Suprapubic skin (tissue), 4 donors: ENCODE results near the gene PNMA6E.
"Not testable (repeated sequence)": the region's sequence is repeated elsewhere in the genome, so short reads cannot be mapped to it uniquely, and the experiment has no call there.

Source experiments
- EP300 ChIP-seq: sonication (generic); formaldehyde crosslinking; IDR thresholded peaks from one replicate; pipeline ENCODE4 v1.6.1; 2017; ENCODE audit warnings: antibody characterized with exemption
- POLR2A ChIP-seq, 2 donors: fragments of 450-650 bp; IDR thresholded peaks; one replicate each; pipeline ENCODE4 v1.6.1; 2017; ENCODE audit warnings: antibody characterized with exemption in 2 of 2, mild to moderate bottlenecking in 2 of 2, moderate library complexity in 2 of 2
- POLR2AphosphoS5 ChIP-seq, 3 donors: sonication (generic); formaldehyde crosslinking; IDR thresholded peaks; one replicate each; pipeline ENCODE4 v1.6.1; 2017; ENCODE audit warnings: antibody characterized with exemption in 3 of 3
- TF ChIP-seq, protein P1 (sequence below), 2 donors: fragments of 200-600 bp in 1 of 2; fragments of 450-650 bp in 1 of 2; sonication (generic) in 1 of 2; IDR thresholded peaks; one replicate each; pipeline ENCODE4 v1.5.1; 2016 to 2019; ENCODE audit warnings: antibody characterized with exemption in 2 of 2, mild to moderate bottlenecking in 1 of 2, moderate library complexity in 1 of 2

GRCh38 chrX:153389460-153389768 is 11.7 kb downstream of the PNMA6E start:
- TF ChIP-seq EP300; POLR2A (IDR thresholded peaks at IDR 0.05); POLR2AphosphoS5 (IDR thresholded peaks at IDR 0.05): not testable (repeated sequence)
- TF ChIP-seq, protein P1, sequence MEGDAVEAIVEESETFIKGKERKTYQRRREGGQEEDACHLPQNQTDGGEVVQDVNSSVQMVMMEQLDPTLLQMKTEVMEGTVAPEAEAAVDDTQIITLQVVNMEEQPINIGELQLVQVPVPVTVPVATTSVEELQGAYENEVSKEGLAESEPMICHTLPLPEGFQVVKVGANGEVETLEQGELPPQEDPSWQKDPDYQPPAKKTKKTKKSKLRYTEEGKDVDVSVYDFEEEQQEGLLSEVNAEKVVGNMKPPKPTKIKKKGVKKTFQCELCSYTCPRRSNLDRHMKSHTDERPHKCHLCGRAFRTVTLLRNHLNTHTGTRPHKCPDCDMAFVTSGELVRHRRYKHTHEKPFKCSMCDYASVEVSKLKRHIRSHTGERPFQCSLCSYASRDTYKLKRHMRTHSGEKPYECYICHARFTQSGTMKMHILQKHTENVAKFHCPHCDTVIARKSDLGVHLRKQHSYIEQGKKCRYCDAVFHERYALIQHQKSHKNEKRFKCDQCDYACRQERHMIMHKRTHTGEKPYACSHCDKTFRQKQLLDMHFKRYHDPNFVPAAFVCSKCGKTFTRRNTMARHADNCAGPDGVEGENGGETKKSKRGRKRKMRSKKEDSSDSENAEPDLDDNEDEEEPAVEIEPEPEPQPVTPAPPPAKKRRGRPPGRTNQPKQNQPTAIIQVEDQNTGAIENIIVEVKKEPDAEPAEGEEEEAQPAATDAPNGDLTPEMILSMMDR (IDR thresholded peaks at IDR 0.05) = not testable (repeated sequence)
